ENCODE data around the gene DCLRE1A. TPM values are rescaled to one million over a fixed set of nuclear protein-coding genes. Genes with fewer than 3 reads are reported as not detected.

The DCLRE1A gene
- total and polyA plus RNA-seq, 2 experiments from 2014 or later, result 6.1 to 13.8 TPM

DNA sequence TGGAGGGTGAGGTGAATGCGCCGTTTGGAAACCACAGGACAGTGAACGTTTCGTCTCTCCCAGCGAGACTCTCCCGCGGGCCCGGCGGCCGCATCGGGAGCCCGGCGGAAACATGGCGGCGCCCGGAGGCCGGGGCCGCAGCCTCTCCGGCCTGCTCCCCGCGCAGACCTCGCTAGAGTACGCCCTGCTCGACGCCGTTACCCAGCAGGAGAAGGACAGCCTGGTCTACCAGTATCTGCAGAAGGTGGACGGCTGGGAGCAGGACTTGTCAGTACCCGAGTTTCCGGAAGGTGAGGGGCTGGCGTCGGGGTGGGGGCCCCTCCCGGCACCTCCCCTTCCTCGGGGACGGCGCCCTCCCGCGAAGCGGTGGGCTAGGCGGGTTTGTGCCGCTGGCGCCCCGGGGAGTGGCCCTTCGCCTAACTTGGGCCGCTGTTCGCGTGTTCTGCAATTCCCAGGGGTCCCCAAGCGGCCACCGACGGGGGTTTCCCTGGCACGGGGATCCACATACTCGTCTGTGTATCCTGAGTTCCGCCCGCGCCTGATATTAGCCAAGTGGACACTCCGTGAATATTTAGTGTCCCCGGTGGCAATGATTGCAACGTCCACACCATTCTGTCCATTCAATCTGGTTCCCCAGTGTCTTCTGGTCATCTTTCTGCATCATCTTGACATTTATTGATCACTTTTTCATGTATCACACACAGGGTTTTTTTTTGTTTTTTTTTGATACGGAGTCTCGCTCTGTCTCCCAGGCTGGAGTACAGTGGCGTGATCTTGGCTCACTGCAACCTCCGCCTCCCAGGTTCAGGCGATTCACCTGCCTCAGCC, 1.1 kb upstream of the DCLRE1A start:
- H2AFZ ChIP-seq, result peak overlapping the region; percentile 76
- H3K36me3 ChIP-seq (ENCODE audit: insufficient read depth), result peaks cover 12% of the 10 kb centered on the region; the same call in 1 of the 2 replicates
- H3K27me3 ChIP-seq (ENCODE audit: insufficient read depth), result no peaks in the 10 kb centered on the region
- peak overlapping the region; percentile 86 for H3K4me2 ChIP-seq
- Mint-ChIP-seq H3K27ac (peak overlapping the region; percentile 99), H3K9me3 (0 out of 3 replicates have a peak, but pooled peaks cover 2% of the 10 kb centered on the region), H3K4me3 (peak overlapping the region; percentile 99), H3K4me1 (peaks cover 19% of the 10 kb centered on the region; the same call in 2 of the 3 replicates), H3K36me3 (ENCODE audit: low read depth) (peaks cover 15% of the 10 kb centered on the region), H3K27me3 (ENCODE audit: insufficient read depth, low read depth, poor library complexity) (peaks cover 10% of the 10 kb centered on the region)
- H3K4me1 ChIP-seq (ENCODE audit: insufficient read depth), result peaks cover 18% of the 10 kb centered on the region
- DNase-seq (ENCODE audit: low spot score), result peak; percentile 53
- no peaks in the 10 kb centered on the region for H3K9me2 ChIP-seq (ENCODE audit: insufficient read depth)
- H3K79me2 ChIP-seq (replicated peaks; ENCODE audit: insufficient read depth), result peaks cover 46% of the 10 kb centered on the region
- H3K27ac ChIP-seq (ENCODE audit: low read depth), result peak overlapping the region; percentile 98
- TF ChIP-seq, protein P1, sequence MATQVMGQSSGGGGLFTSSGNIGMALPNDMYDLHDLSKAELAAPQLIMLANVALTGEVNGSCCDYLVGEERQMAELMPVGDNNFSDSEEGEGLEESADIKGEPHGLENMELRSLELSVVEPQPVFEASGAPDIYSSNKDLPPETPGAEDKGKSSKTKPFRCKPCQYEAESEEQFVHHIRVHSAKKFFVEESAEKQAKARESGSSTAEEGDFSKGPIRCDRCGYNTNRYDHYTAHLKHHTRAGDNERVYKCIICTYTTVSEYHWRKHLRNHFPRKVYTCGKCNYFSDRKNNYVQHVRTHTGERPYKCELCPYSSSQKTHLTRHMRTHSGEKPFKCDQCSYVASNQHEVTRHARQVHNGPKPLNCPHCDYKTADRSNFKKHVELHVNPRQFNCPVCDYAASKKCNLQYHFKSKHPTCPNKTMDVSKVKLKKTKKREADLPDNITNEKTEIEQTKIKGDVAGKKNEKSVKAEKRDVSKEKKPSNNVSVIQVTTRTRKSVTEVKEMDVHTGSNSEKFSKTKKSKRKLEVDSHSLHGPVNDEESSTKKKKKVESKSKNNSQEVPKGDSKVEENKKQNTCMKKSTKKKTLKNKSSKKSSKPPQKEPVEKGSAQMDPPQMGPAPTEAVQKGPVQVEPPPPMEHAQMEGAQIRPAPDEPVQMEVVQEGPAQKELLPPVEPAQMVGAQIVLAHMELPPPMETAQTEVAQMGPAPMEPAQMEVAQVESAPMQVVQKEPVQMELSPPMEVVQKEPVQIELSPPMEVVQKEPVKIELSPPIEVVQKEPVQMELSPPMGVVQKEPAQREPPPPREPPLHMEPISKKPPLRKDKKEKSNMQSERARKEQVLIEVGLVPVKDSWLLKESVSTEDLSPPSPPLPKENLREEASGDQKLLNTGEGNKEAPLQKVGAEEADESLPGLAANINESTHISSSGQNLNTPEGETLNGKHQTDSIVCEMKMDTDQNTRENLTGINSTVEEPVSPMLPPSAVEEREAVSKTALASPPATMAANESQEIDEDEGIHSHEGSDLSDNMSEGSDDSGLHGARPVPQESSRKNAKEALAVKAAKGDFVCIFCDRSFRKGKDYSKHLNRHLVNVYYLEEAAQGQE (IDR thresholded peaks at IDR 0.05; ENCODE audit: unreplicated experiment), result peak; percentile 6
- no peak for TF ChIP-seq ZNF331 (CRISPR knock-in tag; IDR thresholded peaks at IDR 0.05; ENCODE audit: low read depth)
- no peaks in the 10 kb centered on the region for H3F3A ChIP-seq (replicated peaks; ENCODE audit: low read depth)
- no peaks in the 10 kb centered on the region for H4K20me1 ChIP-seq (replicated peaks; ENCODE audit: insufficient read depth)
- peak overlapping the region; percentile 80 for H3K4me3 ChIP-seq
- peak; percentile 73 for ATAC-seq

DNA sequence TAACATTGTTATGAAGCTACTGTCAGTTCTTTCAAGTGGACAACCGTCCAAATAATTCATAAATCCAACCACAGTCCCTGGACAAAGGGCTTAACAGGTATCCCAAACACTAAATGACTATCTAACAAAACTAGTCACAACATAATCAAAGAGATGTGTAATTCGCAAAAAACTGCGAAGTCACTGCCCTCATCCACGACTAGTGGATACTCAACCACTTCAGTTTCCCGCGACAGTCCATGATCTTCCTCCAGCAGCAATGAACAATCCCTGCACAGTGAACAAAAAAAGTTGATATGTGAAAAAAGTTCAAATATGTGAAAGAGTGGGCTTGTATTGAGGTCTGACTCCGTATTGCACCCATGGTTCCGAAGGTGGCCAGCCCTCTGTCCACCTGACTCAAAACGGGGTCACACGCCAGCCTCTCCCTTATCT, 287 bp downstream of the DCLRE1A start:
- H3K36me3 Mint-ChIP-seq (ENCODE audit: low read depth), result peaks cover 2% of the 10 kb centered on the region; the same call in 2 of the 3 replicates
- H2AFZ ChIP-seq, result peak overlapping the region; percentile 76
- H3K79me2 ChIP-seq (replicated peaks; ENCODE audit: insufficient read depth), result peaks cover 43% of the 10 kb centered on the region
- H3K4me1 Mint-ChIP-seq, result peaks cover 19% of the 10 kb centered on the region; the same call in 2 of the 3 replicates
- H3K4me1 ChIP-seq (ENCODE audit: insufficient read depth), result peaks cover 18% of the 10 kb centered on the region
- H3F3A ChIP-seq (replicated peaks; ENCODE audit: low read depth), result no peaks in the 10 kb centered on the region
- peak overlapping the region; percentile 99 for H3K4me3 Mint-ChIP-seq
- H4K20me1 ChIP-seq (replicated peaks; ENCODE audit: insufficient read depth), result no peaks in the 10 kb centered on the region
- peak overlapping the region; percentile 80 for H3K4me3 ChIP-seq
- H3K27me3 ChIP-seq (ENCODE audit: insufficient read depth), result no peaks in the 10 kb centered on the region
- H3K4me2 ChIP-seq, result peak overlapping the region; percentile 86
- H3K9me3 Mint-ChIP-seq, result 0 out of 3 replicates have a peak, but pooled peaks cover 2% of the 10 kb centered on the region
- DNase-seq (ENCODE audit: low spot score) (no peak), ATAC-seq (no peak)
- TF ChIP-seq STAT1 (IDR thresholded peaks at IDR 0.05; ENCODE audit: unreplicated experiment) (no peak), NANOG (IDR thresholded peaks at IDR 0.05; ENCODE audit: borderline replicate concordance) (no peak)
- TF ChIP-seq, protein P2, sequence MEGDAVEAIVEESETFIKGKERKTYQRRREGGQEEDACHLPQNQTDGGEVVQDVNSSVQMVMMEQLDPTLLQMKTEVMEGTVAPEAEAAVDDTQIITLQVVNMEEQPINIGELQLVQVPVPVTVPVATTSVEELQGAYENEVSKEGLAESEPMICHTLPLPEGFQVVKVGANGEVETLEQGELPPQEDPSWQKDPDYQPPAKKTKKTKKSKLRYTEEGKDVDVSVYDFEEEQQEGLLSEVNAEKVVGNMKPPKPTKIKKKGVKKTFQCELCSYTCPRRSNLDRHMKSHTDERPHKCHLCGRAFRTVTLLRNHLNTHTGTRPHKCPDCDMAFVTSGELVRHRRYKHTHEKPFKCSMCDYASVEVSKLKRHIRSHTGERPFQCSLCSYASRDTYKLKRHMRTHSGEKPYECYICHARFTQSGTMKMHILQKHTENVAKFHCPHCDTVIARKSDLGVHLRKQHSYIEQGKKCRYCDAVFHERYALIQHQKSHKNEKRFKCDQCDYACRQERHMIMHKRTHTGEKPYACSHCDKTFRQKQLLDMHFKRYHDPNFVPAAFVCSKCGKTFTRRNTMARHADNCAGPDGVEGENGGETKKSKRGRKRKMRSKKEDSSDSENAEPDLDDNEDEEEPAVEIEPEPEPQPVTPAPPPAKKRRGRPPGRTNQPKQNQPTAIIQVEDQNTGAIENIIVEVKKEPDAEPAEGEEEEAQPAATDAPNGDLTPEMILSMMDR (conservative IDR thresholded peaks at IDR 0.05; ENCODE audit: low read depth in 2 of 2), result no peak
- peaks cover 10% of the 10 kb centered on the region for H3K27me3 Mint-ChIP-seq (ENCODE audit: insufficient read depth, low read depth, poor library complexity)
- H3K27ac Mint-ChIP-seq, result peak overlapping the region; percentile 99
- H3K27ac ChIP-seq (ENCODE audit: low read depth), result peak overlapping the region; percentile 98
- H3K9me2 ChIP-seq (ENCODE audit: insufficient read depth), result no peaks in the 10 kb centered on the region
- H3K36me3 ChIP-seq (ENCODE audit: insufficient read depth), result peaks cover 1% of the 10 kb centered on the region; the same call in 1 of the 2 replicates

Data from GM23338 (cell line).